GM19467 (cell line): ENCODE measurements around the gene SLC13A4.
"Not testable (repeated sequence)": the region's sequence is repeated elsewhere in the genome, so short reads cannot be mapped to it uniquely, and the experiment has no call there.

Source experiments
- ATAC-seq: cut with Tn5 transposase; IDR thresholded peaks from one replicate; pipeline ENCODE4 v1.9.1; 2021; ENCODE audit warnings: mild to moderate bottlenecking, moderate library complexity; ENCODE audit not compliant: unreplicated experiment

The SLC13A4 gene

DNA sequence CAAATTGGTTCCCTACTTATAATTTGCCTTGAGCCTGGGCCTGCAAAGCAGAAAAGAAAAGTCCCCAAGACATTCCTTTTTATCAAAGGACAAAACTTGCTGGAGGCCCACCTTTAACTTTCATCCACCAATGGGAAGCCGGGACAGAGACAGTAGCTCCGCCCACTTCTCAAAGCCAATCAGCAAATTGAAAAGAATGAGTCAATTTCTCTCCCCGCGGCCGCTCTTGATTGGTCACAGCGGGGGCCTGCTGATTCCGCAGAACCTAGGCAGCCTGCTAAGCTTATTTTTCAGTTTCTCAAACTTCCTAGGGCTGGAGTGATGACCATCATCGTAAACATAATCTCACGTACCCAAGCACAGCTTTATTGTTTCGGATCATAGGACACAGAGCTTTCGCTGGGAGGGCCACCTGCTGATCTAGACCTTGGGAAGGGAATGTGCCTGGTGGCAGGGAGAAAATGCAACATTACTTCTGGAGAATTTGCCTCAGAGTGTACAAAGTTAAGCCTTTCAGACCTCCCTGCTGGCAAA lies at the start of gene SLC13A4:
Gene SLC13A4, minus strand, starts transcription at position 51 of the 534 bp plus-strand sequence. CDS start 690 bp downstream, outside the sequence.
- ATAC-seq: no peak

GRCh38 chr7:135775915-135776314 lies 47.9 kb upstream of the SLC13A4 start:
- not testable (repeated sequence) for ATAC-seq

- no peak for ATAC-seq
These were observed 47.2 kb upstream of the SLC13A4 start for GRCh38 chr7:135775230-135775629.

GRCh38 chr7:135774284-135774683 lies 46.3 kb upstream of the SLC13A4 start:
- ATAC-seq: no peak

- no peak for ATAC-seq
These were observed 45.5 kb upstream of the SLC13A4 start for GRCh38 chr7:135773464-135773863.

GRCh38 chr7:135772639-135773222 lies 44.7 kb upstream of the SLC13A4 start:
- ATAC-seq: no peak

GRCh38 chr7:135771961-135772638 lies 44.1 kb upstream of the SLC13A4 start:
- no peak for ATAC-seq

DNA sequence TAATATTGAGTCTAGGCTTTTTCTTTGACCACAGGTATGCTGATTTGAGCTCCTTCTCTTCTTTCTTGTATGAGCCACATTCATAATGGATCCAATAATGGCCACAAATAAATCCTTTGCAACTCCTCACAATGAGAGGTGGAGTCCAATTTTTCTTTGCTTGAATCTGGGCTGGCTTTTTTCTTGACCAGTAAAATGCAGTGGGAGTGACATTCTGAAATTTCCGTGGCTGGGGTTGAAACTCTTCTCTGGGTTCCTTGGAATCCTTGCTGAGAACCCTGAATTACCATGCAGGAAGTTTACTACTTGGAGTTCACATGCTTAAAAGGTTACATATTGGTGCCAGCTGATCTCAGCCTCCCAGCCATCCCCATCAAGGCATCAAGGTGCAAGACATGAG lies 43.1 kb upstream of the SLC13A4 start:
- ATAC-seq: no peak

GRCh38 chr7:135770139-135770710 lies 42.2 kb upstream of the SLC13A4 start:
- ATAC-seq: no peak

DNA sequence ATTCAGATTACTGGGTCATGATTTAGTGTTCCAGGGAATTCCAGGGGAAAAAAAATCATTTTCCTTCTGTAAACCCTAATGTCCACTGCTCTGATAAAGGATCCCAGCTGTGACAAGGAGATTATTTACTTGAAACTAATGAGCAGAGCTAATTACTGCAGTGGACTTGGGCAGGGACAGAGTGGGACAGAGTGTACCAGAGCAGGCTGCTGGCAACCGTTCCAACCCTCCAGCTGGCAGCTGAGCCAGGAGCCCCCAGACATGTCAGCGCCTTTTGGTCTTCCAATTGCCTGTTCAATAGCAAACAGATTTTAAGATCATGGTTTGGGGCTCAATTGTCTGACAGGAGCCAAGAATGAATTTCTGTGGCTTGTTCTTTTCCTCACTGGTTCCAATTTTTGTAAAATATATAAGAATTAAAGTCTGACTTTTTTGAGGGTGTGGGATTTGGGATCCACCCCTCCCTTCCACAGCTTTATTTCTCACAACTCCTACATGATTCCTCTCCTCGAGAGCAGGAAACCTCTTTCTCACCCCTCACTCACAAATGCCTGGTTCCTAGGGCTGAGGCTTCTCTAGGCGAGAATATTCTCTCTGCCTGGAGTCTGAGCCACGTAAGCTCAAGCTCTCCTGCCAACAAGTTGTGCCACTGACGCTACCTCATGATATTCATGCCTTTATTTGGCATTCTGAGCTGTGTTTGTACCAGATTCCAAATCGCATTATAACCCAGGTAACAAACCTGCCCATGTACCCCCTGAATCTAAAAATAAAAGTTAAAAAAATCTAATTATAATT lies 41.2 kb upstream of the SLC13A4 start:
- no peak for ATAC-seq

DNA sequence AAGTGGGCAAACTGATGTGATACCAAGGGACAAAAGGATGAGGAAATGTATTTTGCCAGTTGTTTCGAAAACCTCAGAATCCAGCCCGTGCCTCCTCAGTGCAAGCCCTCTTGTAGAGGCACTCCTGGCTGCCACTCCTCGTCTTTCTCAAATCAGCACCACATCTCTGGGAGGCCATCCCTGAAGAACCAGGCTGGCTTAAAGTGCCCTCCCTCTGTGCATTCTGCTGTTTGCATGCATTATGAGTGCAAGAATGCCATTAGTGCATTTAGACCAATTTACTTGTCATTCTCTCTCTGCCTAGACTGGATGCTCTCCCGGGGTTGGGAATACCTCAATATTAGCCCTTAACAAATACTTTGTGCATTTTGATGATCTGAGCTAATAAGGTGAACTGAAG lies 40.5 kb upstream of the SLC13A4 start:
- ATAC-seq: no peak

GRCh38 chr7:135768064-135768463 lies 40.1 kb upstream of the SLC13A4 start:
- no peak for ATAC-seq

DNA sequence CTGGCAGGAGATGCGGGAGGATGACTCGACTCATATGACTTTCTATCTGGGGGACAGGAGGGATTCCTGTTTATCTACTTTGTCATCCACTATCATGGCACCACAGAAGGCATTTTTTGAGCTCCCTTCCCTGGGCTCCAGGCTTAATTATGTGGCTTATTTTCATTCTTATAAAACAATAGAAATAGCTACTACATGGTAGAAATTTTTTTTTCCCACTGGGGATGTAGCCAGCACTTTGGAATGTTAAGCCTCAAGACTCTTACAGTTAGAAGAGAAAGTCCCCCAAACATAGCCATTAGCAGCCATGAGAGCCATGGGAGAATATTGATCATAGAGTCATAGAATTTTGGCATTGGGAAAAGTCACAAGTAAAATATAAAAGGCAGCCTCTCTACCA lies 35.3 kb upstream of the SLC13A4 start:
- no peak for ATAC-seq

DNA sequence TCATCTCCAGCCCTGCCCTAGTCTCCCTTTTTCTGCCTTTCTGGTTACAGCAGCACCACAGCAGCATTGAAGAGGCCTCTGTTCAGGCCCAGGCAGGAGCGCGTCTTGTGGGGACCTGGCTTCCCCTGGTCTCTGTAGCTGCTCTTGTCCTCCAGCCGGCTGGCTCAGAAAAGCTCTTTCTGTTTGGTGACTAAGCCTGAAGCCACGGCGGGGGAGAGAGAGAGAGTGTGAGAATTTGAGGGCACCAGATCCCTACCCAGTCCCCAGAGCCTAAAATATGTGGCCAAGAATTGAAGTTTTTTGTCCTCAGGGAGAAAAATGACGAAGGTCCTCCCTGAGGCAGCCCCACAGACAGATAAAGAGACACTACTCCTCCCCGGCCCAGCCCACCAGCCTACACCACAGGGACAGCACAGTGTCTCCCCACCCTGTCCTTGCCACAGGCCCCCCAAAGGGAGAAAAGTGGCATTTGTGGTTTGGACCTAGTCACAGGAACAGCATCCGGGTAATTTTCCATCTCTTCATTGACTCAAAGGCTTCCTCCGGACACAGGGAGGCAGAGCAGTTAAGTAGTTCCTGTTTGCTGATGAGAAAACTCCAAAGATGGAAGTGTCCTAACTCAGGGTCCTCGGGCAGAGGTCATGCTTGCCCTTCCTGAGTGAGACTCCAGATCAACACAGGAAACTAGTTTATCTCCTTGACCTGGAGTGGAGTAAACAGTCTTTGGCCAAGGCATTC lies 33.9 kb upstream of the SLC13A4 start:
- no peak for ATAC-seq

DNA sequence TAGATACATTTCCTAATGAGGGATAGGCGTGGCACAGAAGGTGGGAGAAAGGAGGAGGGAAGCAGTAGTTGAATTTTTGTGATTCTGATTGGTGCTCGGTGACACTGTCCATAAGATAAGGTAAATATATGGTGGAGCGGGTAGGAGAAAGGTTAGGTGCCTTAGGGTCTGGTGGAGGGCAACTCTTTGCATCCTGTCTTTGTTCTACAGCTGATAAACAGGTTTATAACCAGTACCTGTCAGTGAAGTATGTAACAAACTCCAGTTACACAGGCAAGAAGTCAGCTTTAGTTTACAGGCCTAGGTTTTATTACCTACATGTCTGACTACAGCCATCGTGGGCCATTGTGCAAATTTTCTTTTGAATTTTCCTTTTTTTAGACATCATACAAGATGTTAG lies 31.5 kb upstream of the SLC13A4 start:
- no peak for ATAC-seq

DNA sequence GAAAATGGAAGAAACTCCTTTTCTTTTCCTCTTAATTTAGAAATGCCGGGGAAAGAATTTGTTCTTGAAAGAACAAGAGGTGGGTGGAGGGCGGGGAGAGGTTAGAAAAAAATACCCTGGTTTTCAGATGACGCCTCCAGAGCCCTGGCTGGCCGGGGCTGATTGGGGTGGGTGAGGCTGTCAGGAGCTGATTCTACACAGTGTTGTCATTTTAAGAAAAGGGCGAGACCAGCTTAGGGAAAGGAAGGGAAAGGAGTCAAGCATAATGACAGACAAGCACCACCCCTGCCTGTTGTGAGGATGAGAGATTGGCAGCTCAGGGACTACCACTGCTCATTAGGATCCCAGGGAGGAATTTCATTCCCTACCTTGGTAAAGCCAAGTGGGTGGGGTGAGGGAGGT lies 30.5 kb upstream of the SLC13A4 start:
- no peak for ATAC-seq

DNA sequence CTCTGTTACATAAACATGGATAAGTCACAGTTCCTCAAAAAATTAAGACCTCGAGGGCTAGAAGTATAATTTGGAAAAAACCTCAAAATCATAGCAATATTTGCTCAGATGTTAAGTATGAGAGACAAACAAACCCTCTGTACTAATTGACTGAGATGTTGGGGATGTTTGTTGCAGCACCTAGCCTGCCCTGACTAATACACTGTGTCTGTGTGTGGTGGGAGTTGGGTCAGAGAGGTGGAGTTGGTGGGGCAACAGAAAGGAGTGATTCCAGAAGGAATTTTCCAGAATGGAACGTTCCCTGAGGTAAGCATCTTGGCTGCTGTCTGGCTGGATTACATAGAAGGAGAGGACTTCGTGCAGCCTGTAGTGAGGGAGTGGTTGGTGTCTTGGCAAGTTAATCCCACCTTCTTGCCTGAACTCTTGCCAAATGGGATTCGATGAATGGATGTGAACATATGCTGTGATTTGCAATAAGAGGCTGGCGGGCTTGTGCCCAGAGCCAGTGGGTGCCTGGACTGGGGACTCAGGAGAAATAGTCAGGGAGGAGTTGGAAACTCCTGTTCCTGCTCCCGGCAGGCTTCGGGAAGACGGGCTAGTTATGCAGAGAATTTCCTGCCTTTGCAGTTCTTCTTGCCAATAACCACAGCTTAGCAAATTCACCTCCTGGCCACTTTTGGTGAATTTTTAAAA lies 29.9 kb upstream of the SLC13A4 start:
- ATAC-seq: no peak

- no peak for ATAC-seq
These were observed 28.2 kb upstream of the SLC13A4 start for GRCh38 chr7:135756191-135756590.

GRCh38 chr7:135755351-135755753 lies 27.4 kb upstream of the SLC13A4 start:
- ATAC-seq: no peak
